HG03066 (cell line): ENCODE results near the gene SMIM27.
"Not testable (repeated sequence)": the region's sequence is repeated elsewhere in the genome, so short reads cannot be mapped to it uniquely, and the experiment has no call there.

ENCODE experiments used
- ATAC-seq: cut with Tn5 transposase; IDR thresholded peaks from one replicate; pipeline ENCODE4 v1.9.1; 2021; ENCODE audit warnings: low read depth; ENCODE audit not compliant: unreplicated experiment

SMIM27 gene

DNA sequence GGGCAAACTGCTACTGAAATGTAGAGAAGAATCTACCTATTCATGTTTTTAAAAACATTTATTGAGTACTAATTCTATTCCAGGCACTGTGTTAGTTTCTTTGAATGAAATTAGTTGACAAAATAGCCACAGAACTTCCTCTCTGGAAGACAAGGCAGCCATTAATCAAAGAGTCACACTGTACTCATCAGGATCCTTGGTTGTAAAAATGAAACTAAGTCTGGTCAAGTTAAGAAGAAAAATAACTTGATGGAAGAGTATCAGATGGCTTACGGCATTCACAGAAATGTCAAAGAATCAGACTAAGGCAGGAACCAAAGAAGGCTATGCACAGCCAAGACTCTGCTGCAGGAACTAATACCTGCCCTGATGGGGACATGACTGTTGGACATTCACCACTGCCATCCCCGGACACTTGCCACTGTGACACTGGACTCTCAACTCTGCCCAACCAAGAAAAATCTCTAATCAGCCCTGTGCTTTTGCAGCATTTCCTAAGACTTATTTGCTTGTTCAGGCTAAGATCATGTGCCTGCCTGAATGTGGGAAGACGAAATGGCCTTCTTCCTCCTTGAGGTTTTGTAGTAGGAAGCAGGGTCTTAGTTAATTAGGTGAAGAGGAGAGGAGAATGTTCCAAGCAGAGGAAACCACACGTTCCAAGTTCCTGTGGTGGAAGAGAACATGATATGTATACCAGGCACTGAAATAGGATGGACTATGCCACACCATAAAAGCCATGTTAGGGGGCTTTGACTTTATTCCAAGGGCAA, 44.2 kb downstream of the SMIM27 start:
- no peak for ATAC-seq

DNA sequence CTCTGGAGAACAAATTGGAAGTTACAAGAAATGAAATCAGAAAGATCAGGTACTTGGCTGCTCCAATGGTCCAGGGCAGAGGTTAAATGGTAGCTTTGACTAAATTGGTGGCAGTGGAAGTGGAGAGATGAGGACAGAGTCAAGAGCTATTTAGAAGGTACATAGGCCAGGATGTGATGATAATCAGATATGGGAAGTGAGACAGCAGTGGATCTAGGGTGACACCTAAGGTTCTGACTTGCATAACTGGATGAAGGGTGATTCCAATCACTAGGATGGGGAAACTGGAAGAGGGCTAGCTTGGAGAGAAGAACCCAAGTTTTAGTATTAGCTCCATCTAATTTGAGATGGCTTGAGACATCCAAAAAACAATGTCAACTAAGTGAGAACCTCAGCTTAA, 44.8 kb downstream of the SMIM27 start:
- no peak for ATAC-seq

DNA sequence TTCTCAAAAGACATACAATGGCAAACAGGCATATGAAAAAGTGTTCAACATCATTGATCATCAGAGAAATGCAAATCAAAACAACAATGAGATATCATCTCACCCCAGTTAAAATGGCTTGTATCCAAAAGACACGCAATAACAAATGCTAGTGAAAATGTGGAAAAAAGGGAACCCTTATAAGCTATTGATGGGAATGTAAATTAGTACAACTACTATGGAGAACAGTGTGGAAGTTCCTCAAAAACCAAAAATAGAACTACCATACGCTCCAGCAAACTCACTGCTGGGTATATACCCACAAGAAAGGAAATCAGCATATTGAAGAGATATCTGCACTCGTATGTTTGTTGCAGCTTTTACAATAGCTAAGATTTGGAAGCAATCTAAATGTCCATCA, 46.9 kb downstream of the SMIM27 start:
- not testable (repeated sequence) for ATAC-seq
